Left ventricle myocardium inferior (tissue), 1 donor: ENCODE results near the gene DIPK1B. TPM values are rescaled to one million over a fixed set of nuclear protein-coding genes. Genes with fewer than 3 reads are reported as not detected.

Experiments used
- DNase-seq: peaks from one replicate; pipeline ENCODE4 v3.0.0-alpha.2; 2020
- H3K27ac ChIP-seq: fragments of 200-600 bp; replicated peaks from 2 replicates; pipeline ENCODE4 v1.8.0; 2021
- H3K27me3 ChIP-seq: fragments of 200-600 bp; 2 replicates; pipeline ENCODE4 v1.8.0; 2021; ENCODE audit warnings: low read depth
- H3K36me3 ChIP-seq: fragments of 200-600 bp; 2 replicates; pipeline ENCODE4 v1.8.0; 2021
- H3K4me1 ChIP-seq: fragments of 200-600 bp; 2 replicates; pipeline ENCODE4 v1.8.0; 2021
- H3K4me3 ChIP-seq: fragments of 200-600 bp; 2 replicates; pipeline ENCODE4 v1.8.0; 2021; ENCODE audit warnings: mild to moderate bottlenecking, moderate library complexity
- H3K9me3 ChIP-seq: fragments of 200-600 bp; replicated peaks from 2 replicates; pipeline ENCODE4 v1.8.0; 2021
- intact Hi-C: fragments of 100-400 bp; cut with micrococcal nuclease; formaldehyde crosslinking; loops from one replicate; pipeline ENCODE4 v1.11.0; 2022
- total RNA-seq: library from RNA; stranded (reverse); fragmentation: NEBNext Ultra II Directional; extraction: Animal tissue kit (Norgen Biotek cat#: 25700); gene quantifications from one replicate; pipeline ENCODE4 v1.2.1, GENCODE V29; 2021
- TF ChIP-seq, protein P1 (sequence below): fragments of 200-600 bp; IDR thresholded peaks from 2 replicates; pipeline ENCODE4 v1.8.0; 2021; ENCODE audit warnings: antibody characterized with exemption, mild to moderate bottlenecking, borderline replicate concordance
- donor health status: DM: no; HTN: yes; CAD: no; lungs with severe emphysema.

The DIPK1B gene
- total RNA-seq, 1 donor from 2014 or later: 21.4 TPM

- Histone ChIP-seq H3K27me3 (peaks cover 2% of the 10 kb centered on the region), H3K4me3 (peak overlapping the region; percentile 23), H3K9me3 (peaks cover 13% of the 10 kb centered on the region), H3K27ac (peak overlapping the region; percentile 90), H3K4me1 (peaks cover 39% of the 10 kb centered on the region), H3K36me3 (no peaks in the 10 kb centered on the region)
- intact Hi-C loops: no loop called here
- TF ChIP-seq, protein P1, sequence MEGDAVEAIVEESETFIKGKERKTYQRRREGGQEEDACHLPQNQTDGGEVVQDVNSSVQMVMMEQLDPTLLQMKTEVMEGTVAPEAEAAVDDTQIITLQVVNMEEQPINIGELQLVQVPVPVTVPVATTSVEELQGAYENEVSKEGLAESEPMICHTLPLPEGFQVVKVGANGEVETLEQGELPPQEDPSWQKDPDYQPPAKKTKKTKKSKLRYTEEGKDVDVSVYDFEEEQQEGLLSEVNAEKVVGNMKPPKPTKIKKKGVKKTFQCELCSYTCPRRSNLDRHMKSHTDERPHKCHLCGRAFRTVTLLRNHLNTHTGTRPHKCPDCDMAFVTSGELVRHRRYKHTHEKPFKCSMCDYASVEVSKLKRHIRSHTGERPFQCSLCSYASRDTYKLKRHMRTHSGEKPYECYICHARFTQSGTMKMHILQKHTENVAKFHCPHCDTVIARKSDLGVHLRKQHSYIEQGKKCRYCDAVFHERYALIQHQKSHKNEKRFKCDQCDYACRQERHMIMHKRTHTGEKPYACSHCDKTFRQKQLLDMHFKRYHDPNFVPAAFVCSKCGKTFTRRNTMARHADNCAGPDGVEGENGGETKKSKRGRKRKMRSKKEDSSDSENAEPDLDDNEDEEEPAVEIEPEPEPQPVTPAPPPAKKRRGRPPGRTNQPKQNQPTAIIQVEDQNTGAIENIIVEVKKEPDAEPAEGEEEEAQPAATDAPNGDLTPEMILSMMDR: no peak
- peak; percentile 68 for DNase-seq
Measured at GRCh38 chr9:136748666-136749611, 36.6 kb downstream of the DIPK1B start.

DNA sequence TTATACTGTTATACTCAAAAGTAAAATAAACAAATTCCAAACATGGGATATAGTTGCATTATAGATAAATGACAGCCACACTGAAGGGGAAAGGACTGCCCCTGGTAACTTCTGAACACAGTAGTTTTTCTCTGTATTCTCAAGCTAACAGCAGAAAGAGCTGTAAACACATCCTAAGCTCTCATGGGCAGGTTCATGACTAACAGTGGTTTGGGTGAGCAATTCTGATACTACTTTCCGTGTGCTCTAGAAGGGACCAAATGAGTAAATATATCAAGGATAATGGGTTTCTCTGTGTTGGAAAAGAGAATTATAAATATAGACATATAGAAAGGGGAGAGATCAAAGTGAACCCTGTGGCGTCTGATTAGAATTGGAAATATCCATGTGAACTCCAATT is 38.2 kb downstream of the DIPK1B start:
- no peak for DNase-seq
- intact Hi-C loops: no loop called here
- Histone ChIP-seq H3K9me3 (peaks cover 13% of the 10 kb centered on the region), H3K4me3 (no peak overlapping the region), H3K27me3 (no peaks in the 10 kb centered on the region), H3K4me1 (peaks cover 39% of the 10 kb centered on the region), H3K27ac (peak overlapping the region; percentile 90), H3K36me3 (no peaks in the 10 kb centered on the region)
- TF ChIP-seq, protein P1: no peak

DNA sequence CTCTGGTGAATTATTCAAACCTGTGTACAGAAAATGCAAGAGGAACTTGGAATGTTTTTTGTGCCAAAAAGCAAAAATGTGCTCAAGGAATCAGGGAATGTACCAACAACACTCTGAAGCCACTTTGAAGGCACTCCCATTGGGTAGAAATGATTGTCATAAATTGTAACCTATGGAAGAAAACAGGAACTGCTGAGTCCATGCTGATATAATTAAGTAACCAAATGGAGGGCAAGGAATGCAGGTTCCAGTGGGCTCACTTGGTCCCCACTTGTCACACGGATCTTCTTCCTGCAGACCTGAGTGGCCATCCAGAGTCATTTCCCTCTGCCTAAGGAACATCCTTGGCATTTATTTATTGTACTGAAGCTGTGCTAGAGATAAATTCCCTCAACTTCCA is 38.9 kb downstream of the DIPK1B start:
- TF ChIP-seq, protein P1: no peak
- Histone ChIP-seq H3K4me1 (peaks cover 39% of the 10 kb centered on the region), H3K9me3 (peaks cover 14% of the 10 kb centered on the region), H3K4me3 (no peak overlapping the region), H3K36me3 (no peaks in the 10 kb centered on the region), H3K27me3 (no peaks in the 10 kb centered on the region), H3K27ac (no peak overlapping the region)
- intact Hi-C loops: no loop called here
- DNase-seq: no peak

DNA sequence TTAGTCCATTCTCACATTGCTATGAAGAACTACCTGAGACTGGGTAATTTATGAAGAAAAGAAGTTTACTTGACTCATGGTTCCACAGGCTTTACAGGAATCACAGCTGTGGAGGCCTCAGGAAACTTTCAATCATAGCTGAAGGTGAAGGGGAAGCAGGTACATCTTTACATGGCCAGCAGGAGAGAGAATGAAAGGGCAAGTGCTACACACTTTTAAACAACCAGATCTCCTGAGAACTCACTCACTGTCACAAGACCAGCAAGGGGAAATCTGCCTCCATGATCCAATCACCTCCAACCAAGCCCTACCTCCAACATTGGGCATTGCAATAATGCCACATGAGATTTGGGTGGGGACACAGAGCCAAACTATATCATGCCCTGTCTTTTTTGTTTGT is 39.4 kb downstream of the DIPK1B start:
- Histone ChIP-seq H3K9me3 (peaks cover 17% of the 10 kb centered on the region), H3K4me1 (peaks cover 34% of the 10 kb centered on the region), H3K27ac (no peak overlapping the region), H3K27me3 (no peaks in the 10 kb centered on the region), H3K4me3 (no peak overlapping the region), H3K36me3 (no peaks in the 10 kb centered on the region)
- intact Hi-C loops: no loop called here
- no peak for DNase-seq
- TF ChIP-seq, protein P1: no peak

GRCh38 chr9:136753371-136754058 is 41.1 kb downstream of the DIPK1B start:
- TF ChIP-seq, protein P1: no peak
- Histone ChIP-seq H3K4me1 (peaks cover 21% of the 10 kb centered on the region), H3K9me3 (peaks cover 17% of the 10 kb centered on the region), H3K27me3 (no peaks in the 10 kb centered on the region), H3K27ac (no peak overlapping the region), H3K36me3 (no peaks in the 10 kb centered on the region), H3K4me3 (no peak overlapping the region)
- DNase-seq: no peak
- intact Hi-C loops: no loop called here
